Right forelimb (tissue), 1 donor: ENCODE results near the gene RBBP8NL.

ENCODE experiments used
- DNase-seq: peaks from one replicate; pipeline ENCODE4 v3.0.0-alpha.2; 2018

Gene RBBP8NL

DNA sequence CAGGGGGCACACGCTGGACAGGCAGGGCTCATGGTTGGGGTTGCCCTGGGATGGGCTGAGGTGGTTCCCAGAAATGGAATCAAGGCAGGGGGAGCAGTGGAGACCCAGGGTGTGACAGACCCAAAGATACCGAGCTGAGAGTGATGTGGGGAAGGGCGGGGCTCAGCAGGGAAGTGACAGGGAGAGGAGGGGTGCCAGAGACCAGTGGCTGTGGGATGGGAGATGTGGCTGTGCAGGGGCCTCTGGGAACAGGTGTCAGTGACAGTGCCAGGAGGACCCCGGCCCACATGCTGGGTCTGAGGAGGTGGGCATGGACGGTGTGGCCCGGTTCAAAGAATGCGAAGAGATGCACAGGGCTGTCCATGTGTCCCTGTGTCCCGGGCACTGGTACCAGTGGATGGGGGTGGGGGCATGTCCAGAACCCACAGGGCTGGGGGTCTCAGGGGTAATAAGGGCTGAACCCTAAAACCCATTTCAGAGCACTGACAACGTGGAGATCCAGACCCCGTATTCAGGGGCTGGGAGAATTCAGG lies 21.3 kb downstream of the RBBP8NL start:
- DNase-seq, result no peak

DNA sequence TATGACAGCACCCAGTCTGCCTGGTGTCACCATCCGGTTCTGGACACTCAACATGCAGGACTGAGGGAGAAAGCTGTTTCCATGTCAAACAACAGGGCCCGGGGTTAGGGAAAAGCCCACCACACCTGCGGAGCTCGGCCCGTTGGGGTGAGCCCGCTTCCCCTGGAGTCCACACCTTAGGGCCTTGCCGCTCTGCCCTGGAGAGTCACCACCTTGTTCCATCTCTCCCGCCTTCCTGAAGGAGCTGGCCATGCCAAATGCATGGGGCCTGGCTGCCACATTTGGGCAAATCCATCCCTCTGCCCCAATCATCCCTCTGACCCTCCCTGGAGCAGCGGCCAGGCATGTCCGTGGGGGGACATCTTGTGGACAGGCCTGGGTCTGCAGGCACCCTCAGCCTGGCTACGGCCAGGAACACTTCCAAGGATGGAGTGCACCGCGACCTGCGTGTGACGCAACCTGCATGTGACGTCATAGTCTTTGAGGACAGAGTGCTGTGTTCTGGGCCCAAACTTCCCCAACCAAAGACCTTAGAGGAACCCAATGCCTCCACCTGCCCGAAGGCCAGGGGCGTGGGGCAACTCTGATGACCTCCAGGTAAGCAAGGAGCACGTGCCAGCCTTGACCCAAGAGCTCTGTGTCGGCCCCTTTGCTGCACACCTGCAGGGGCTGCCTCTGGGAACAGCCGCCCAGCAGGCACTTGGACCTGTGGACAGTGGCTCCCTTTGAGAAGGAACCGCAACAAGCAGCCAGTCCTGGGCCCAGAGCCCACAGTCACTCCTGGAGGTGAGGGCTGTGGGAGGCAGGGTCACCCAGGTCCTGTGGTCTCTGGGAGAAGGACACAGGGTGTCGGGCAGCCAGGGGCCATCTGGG lies 22.0 kb downstream of the RBBP8NL start:
- no peak for DNase-seq

DNA sequence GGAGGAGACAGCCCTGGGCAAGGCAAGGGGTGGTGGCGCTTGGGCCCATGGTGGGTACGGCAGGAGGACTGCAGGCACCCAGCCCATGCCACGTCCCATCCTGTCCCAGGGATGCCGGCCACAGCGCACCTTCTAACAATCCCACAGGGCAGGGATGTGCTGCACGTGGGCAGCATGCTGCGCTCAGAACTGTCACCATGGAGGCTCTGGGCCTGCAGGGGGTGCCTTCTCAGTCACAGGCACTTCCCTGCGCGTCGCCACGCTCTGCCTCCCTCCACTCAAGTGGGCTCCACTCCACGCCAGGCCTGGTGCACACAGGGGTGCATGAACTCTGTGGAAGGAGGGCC lies 22.6 kb downstream of the RBBP8NL start:
- DNase-seq, result no peak

DNA sequence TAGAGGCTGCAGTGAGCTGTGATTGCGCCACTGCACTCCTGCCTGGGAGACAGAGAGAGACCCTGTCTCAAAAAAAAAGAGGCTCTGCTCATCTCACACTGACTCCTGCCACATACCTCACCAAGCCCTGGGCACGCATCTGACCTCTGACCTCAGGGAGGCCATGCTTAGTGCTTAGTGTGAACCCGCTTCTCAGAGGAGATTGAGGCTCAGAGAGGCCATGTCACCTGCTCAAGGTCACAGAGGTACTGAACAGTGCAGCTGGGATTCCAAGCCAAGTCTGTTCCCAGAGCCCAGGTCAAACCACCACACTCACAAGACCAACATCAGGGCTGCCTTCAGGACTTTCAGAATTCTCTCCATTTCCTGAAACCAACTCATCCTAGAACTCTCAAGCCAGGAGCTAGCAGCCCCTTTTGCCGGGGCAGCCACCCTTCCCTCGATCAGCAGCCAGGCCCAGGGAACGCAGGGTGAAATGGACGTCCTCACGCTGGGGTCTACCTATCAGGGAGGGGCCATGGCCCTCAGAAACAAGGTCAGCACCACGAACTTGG lies 23.1 kb downstream of the RBBP8NL start:
- DNase-seq, result no peak

DNA sequence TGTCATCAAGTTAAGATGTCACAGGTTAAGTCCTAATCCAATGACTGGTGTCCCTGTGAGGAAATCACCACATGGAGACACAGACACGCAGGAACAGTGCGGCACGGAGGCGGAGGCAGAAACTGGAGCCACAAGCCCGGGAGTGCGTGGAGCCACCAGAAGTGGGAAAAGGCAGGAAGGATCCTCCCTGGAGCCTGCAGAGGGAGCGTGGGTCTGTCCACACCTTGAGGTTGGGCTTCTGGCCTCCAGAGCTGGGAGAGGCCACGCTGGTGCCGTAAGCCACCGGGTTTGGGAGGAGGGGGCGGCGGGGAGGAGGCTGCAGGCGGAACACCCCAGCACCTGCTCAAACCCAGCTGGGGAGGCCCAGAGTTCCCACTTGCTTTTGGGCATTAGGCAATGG lies 24.0 kb downstream of the RBBP8NL start:
- no peak for DNase-seq

DNA sequence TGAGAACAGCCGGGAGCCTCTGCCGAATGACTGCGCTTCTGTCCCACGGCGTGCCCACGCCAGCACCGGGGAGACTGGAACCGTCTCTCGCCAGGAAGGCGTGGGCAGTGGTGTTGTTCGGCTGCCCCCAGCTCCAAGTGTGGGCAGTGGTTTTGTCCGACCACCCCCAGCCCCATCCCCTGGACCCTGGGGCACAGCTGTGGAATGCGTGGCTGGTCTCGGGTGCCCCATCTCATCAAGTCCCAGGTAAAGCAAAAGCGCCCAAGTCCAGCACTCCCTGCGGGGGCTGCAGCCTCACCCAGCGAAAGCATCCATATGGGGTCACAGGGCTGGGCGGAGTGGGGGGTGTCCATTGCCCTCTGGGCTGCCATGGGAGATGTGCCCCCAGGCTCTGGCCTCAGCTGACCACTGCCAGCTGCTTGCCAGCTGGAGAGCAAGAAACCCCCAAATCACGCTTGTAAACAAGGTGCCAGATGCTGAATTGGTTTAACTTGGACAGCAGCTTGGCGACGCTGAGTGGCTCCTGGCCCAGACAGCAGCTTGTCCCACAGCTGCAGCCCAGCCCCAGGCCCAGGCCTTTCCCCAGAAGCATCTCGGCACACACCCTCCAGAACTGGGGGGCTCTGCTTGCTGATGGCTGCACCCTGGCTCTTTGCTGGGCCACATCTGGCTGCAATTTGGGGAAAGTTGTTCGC lies 24.7 kb downstream of the RBBP8NL start:
- no peak for DNase-seq

DNA sequence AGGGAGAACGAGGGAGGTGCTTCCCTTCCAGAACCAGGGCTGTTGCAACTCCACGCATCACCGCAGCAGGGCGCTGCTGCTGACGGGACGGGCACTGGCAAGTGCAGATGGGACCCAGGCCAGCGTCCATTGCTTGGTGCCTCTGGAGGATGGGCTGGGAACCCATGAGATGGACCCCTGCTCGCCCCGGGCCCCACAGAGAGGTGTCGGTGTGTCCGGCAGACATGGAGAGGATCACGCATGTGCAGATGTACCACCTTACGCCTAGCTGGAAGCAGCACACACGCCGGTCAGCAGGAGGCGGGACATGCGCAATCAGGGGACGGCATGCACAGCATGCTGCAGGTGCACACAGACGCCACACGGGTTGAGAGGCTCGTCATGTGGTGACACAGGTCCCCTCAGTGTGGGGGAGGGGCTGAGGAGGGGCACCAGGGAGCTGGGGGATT lies 26.0 kb downstream of the RBBP8NL start:
- no peak for DNase-seq

DNA sequence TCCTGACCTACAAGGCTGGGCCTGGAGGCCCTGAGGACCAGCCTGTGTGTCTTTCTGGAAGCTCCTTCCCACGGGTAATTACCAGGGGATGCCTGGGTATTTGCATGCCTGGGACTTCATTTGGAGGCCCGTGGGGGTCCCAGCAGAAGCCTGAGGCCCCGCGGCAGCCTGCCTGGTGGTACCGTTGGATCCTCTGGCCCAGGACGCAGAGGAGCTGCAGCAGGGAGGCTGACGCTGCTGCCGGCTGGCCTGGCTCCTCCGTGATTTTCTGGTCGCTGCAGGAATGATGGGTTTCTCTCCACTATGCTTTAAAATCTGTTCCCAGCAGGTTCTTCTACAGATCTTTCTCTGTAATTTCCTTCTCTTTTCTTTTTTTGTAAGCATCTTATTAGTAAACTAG lies 26.8 kb downstream of the RBBP8NL start:
- DNase-seq, result no peak

DNA sequence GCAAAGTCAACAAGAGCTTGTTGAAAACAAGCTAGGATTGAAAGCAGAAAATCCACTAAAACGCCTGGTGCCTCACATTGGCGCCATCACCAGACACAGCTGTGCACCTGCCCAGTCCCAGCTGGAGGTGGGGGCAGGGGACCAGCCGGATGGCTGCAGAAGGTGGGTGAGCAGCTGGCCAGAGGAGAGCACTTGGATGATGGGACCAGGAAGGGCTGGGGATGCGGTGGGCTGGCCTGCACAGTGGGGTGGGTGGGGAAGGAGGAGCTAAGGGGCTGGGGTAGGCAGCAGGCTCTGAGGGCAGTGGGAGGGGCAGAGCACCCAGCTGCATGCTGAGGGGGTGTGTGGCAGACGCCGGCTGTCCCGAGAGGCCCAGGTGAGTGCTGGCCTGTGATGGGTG lies 27.3 kb downstream of the RBBP8NL start:
- DNase-seq, result no peak

DNA sequence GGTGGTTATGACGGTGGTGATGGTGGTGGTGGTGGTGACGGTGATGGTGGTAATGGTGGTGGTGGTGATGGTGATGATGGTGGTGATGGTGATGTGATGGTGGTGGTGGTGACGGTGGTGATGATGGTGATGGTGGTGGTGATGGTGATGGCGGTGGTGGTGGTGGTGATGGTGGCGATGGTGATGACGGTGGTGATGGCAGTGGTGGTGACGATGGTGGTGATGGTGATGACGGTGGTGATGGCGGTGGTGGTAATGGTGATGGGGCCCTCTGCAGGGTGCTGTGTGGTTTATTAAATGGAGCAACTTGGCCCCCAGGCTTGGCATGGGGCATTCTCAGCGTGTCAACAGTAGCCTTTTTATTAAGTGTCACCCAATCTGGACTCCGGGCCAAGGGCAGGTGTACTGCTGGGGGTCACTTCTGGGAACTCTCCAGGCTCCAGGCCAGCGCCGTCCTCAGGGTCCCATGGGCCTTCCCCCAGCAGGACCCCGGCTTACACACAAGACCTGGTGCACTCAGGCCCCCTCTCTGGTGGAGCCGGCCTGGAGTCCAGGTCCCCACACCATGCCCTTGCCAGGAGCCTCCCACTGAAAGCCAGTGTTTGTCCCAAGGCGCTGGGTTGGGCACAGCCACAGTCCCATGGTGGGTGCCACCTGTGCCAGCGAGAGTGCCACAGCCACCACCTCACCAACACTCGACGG lies 29.1 kb downstream of the RBBP8NL start:
- DNase-seq, result no peak

DNA sequence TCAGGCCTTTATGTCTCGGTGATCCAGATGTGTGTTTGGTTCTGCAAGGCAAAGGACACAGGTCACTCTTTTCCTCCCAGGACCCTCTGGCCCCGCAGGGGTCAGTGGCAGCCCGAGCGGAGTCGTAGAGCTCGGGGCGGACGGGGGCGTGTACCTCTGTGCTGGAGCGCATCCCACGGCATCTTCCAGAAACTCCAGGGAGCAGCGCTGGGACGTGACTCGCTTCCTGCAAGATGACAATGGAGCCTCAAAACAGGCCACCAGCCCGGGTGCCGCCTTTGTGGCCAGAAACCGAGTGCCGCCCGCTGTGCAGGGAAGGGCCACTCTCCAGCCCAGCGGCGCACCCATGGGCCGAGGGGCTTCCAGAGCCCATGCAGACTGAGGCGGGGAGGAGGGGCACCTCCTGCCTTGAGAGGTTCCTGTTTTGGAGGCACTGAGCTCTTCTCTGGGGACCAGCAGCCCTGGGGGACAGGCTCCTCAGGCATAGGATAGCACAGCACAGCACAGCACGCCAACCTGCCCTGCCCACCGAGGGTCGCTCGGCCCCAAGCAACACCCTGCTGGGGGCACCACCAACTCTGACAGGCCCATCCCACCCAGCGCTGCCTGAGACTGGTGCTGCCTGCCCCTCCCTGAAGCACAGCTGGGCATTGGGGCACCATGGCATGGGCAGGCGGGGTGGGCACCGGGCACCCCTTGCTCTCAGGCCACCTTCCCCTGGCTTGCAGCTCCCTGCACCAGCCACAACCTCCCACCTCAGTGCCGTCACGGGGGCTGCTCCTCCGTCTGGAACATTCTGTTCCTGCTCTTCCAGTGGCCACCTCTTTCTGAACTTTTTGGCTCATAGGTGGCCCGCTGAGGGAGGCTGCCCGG lies 30.7 kb downstream of the RBBP8NL start:
- no peak for DNase-seq

DNA sequence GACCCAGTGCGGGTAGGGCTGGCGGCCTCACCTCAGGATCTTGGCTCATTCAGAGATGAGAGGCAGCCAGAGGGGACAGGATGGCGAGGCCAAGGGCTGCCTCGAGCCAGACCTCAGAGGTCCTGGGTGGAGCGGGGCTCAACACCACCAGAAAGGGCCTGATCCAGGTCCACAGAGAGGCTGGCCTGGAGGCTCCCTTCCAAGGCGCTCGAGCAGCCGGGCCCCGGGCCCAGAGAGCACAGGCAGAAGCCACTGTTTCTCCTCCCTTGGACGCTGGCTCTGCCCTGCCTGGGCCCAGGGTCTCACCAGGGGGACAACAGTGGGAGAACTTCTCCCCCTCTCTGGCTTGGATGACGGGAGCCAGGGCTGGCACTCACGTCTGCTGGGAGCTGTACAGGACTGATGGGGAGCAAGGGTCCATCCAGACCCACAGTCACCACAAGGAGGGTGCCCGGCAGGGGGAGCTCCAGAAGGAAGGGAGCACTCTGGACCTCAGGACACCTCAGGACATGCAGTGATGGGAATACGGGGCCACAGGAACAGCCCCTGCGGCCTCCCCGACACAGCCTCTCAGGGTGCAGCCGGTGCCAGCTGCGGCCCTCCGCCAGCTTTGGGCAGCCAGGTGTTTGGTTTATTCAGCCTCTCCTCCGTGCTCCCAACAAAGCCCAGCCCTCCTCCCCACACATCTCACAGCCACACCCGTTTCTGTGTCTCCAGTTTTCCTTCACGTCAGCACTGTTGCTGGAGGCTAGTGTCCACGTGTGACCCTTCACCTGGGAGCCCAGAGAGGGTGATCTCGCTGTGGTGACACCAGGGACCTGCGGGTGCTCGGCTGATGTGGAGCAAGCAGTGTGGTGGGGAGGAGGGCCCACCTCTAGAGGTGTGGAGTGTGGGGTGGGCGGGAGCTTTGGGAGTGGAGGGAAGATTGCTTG lies 31.8 kb downstream of the RBBP8NL start:
- DNase-seq, result no peak

DNA sequence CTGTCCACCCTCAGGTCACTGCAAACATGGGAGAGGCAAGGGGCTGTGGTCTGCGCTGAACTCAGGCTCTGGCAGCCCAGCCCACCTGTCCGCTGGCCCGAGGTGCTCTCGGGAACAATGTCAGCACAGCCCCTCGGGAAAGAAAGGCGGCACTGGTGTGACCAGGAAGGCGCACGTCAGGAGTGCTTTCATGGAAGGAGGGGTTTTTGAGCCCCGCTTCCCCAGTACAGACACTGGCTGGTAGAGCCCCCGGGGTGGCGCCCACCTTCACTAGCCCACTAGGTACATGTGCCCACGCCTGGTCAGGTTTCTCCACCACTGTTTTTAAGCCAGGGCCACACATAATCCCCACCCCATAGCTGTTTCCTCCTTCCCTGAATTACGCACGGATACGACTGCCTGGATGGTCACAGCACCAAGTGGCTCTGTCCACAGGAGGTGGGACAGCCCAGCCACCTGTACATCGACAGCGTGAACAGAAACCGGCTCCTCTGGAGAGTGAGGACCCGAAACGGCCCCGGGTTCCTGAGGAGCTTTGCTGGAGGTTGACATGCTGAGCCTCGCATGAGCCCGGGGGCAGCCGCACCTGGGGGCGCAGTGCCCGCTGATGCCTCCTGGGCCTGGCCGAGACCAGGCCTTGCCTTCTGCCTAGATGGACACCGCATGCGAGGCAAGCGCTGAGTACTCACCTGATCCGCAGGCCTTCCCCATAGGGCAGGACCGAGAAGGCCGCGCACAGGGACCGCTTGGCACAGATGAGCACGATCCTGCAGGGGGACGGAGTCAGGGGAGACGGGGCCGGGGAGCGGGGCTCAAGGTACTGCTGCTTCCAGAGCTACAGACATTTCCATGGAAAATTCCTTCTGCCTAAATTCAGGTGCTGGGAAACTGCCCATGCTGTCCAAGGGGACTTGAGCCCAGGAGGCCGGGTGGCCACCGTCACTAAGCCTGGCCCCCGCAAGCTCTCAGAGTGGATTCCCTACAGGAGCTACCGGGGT lies 32.8 kb downstream of the RBBP8NL start:
- no peak for DNase-seq

DNA sequence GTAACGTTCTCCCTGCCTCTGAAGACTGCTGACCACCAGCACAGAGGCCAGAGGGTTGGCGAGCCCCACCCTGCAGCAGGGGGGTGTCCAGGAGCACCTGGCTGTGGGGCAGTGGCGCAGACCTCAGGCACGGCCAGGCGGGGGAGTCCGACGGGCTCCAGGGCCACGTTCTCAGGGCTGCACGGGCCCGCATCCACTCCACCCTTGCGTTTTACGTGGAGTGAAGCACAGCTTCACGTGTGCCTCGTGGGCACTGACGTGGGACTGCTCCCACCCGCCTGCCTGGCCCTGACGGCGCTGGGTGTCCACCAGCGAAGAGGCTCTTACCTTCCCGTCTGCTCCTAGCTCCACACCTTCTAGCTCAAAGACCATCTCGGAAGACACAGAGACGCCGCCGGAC lies 33.5 kb downstream of the RBBP8NL start:
- no peak for DNase-seq

DNA sequence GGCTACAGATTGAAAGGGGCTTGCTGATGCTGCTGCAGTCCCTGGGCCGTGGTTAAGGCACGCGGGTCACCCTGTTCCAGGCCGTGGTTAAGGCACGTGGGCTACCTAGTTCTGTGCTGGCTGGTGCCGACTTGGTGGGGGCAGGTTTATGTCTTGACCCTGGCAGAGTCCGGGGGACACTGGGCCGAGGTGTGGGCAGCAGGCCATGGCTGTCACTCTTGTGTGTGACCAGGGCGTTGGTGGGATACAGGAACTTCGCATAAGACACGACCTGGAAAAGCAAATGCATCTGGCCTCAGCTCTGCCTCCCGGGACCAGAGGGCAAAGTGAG lies 34.0 kb downstream of the RBBP8NL start:
- no peak for DNase-seq

DNA sequence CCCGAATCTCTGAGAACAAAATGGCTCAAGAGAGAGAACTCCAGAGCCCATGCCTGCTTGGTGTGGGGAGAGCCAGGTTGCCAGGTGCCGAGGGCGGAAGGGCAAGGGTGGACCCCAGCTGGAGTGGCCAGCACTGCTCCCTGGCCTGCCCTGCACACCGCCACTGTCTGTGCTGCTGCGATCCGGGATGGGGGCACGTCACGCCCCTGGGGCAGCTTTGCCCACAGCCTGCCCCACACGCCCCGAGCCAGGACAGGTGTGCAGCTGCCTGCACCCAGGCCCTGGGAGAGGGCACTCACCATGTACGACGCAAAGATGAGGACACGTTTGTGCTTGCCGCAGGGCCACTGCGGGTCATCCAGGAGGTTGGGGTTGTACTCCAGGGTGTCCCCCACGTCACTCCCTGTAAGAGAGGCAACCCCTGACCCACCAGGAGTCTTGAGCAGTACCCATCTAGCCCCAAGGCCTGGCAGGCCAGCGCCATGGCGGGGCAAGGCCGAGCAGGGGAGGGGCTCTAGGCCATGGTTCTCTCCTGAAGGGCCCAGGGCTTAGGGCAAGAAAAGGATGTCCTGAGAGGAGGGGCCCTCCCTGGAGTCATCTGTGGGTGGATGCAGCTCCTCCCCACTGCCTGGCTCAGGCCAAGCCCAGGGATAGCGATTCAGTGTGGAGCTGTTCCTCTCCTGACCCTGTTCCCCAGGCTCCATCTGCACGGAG lies 34.6 kb downstream of the RBBP8NL start:
- no peak for DNase-seq

DNA sequence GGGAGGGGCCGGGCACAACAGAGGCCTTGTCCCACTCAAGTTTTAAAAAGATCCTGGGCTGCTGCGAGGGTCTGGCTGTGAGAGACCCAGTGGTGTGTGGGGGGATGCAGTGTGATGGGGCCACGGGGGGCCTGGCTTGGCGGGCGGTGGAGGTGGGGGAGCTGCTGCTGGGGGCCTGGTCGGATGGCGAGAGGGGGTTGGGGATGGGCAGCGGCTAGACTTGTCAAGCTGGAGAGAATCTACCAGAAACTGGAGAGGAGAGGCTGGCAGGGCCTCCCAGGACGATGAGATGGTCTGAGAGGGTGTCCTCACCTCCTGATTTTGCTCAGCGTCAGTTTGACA lies 35.3 kb downstream of the RBBP8NL start:
- no peak for DNase-seq

DNA sequence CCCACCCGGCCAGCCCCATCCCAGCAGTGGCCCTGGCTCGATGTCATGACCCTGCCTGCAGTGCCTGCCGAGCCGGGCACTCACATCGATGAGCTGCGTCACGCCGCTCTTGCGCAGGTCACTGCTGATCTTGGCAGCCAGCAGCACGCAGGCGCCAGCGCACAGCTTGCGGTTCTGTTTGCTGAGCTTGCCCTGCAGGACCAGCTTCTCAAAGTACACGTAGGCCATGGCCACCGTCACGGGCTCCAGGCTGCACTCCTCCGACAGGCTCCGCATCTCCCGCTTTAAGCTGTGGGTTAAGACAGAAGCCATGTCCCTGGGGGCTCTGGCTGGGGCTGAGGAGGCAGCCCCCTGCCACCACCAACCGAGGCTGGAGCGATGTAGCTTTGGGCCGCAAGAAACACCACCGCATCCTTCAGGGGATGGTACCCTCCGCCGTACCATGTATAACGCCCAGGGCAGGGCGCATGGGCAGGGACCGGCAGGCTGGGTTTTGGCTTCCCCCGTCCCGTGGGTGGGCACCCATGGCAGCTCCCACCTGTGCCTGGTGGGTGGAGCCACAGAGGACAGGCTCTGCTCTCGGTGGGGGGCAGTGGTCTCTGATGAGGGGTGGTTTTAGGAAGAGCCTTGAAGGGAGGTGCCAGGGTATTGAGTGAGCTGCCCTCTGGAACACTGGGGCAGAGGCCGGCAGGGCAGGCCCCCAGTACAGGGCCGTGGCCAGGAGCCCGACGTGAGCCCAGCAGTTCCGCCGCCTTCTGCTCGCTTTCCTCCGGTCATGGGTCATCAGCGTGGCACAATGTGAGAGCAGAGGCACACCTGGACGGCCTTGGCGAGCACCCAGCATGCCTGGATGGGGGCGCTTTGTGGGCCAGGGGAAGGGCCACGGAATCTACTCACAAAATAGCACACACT lies 35.9 kb downstream of the RBBP8NL start:
- DNase-seq, result no peak
